Lower leg skin (tissue), 3 donors: ENCODE results near the gene ZG16.

Experiments
- POLR2A ChIP-seq, 2 donors: fragments of 450-650 bp; IDR thresholded peaks; one replicate each; pipeline ENCODE4 v1.6.1; 2016 to 2017; ENCODE audit warnings: antibody characterized with exemption in 2 of 2, mild to moderate bottlenecking in 1 of 2, moderate library complexity in 1 of 2
- TF ChIP-seq, protein P1 (sequence below), 3 donors: fragments of 450-650 bp; IDR thresholded peaks; one replicate each; pipeline ENCODE4 v1.5.1; 2016; ENCODE audit warnings: antibody characterized with exemption in 3 of 3, mild to moderate bottlenecking in 3 of 3, moderate library complexity in 2 of 3

GRCh38 chr16:29824589-29825144 is 46.6 kb downstream of the ZG16 start:
- TF ChIP-seq, protein P1, sequence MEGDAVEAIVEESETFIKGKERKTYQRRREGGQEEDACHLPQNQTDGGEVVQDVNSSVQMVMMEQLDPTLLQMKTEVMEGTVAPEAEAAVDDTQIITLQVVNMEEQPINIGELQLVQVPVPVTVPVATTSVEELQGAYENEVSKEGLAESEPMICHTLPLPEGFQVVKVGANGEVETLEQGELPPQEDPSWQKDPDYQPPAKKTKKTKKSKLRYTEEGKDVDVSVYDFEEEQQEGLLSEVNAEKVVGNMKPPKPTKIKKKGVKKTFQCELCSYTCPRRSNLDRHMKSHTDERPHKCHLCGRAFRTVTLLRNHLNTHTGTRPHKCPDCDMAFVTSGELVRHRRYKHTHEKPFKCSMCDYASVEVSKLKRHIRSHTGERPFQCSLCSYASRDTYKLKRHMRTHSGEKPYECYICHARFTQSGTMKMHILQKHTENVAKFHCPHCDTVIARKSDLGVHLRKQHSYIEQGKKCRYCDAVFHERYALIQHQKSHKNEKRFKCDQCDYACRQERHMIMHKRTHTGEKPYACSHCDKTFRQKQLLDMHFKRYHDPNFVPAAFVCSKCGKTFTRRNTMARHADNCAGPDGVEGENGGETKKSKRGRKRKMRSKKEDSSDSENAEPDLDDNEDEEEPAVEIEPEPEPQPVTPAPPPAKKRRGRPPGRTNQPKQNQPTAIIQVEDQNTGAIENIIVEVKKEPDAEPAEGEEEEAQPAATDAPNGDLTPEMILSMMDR (IDR thresholded peaks at IDR 0.05) = no peak
- no peak for TF ChIP-seq POLR2A (IDR thresholded peaks at IDR 0.05)
